HepG2 (cell line): ENCODE results near the gene FBXO7. TPM values are rescaled to one million over a fixed set of nuclear protein-coding genes. Genes with fewer than 3 reads are reported as not detected.
A peak's percentile ranks its signal among the peaks of the same experiment; 100 is the strongest.

ENCODE experiments used
- AKAP8 ChIP-seq: sonication (generic); formaldehyde crosslinking; IDR thresholded peaks from 2 replicates; pipeline ENCODE4 v1.5.1; 2020; ENCODE audit warnings: mild to moderate bottlenecking, missing genetic modification reagents
- CENPT ChIP-seq: sonication (generic); formaldehyde crosslinking; IDR thresholded peaks from 2 replicates; pipeline ENCODE4 v1.8.0; 2022; ENCODE audit warnings: low read depth, mild to moderate bottlenecking, moderate library complexity, missing genetic modification reagents
- DNMT3B ChIP-seq: conservative IDR thresholded peaks from 2 replicates; pipeline ENCODE4 v1.6.1; 2016; ENCODE audit warnings: missing biosample characterization, control low read depth
- FOXK1 ChIP-seq: sonication (generic); formaldehyde crosslinking; IDR thresholded peaks from 2 replicates; pipeline ENCODE4 v1.4.0; 2020; ENCODE audit warnings: low read depth, missing genetic modification reagents, borderline replicate concordance
- GABPA ChIP-seq, 2 experiments: IDR thresholded peaks; 2 replicates each; pipeline ENCODE4 v1.6.1; 2011 to 2016; ENCODE audit warnings: low read depth in 2 of 2, low read length in 1 of 2, missing biosample characterization in 1 of 2, missing genetic modification characterization in 1 of 2
- HMG20A ChIP-seq: IDR thresholded peaks from 2 replicates; pipeline ENCODE4 v1.6.1; 2016; ENCODE audit warnings: borderline replicate concordance
- HNRNPL ChIP-seq: fragments of 200-400 bp; formaldehyde crosslinking; IDR thresholded peaks from 2 replicates; pipeline ENCODE4 v1.6.1; 2017; ENCODE audit warnings: mild to moderate bottlenecking, low read depth, low read length
- KAT8 ChIP-seq: IDR thresholded peaks from 2 replicates; pipeline ENCODE4 v1.6.1; 2016; ENCODE audit warnings: missing genetic modification reagents, missing compliant biosample characterization
- NRL ChIP-seq: sonication (generic); formaldehyde crosslinking; IDR thresholded peaks from 2 replicates; pipeline ENCODE4 v1.5.0; 2020; ENCODE audit warnings: missing genetic modification reagents, mild to moderate bottlenecking, moderate library complexity, borderline replicate concordance
- PHF20 ChIP-seq: sonication (generic); formaldehyde crosslinking; IDR thresholded peaks from 2 replicates; pipeline ENCODE4 v1.5.0; 2020; ENCODE audit warnings: mild to moderate bottlenecking, missing genetic modification reagents
- PHF5A ChIP-seq: IDR thresholded peaks from one replicate; pipeline ENCODE4 v1.6.1; 2018; ENCODE audit warnings: low read depth, missing genetic modification reagents; ENCODE audit not compliant: unreplicated experiment
- PHF8 ChIP-seq: sonication (generic); formaldehyde crosslinking; IDR thresholded peaks from 2 replicates; pipeline ENCODE4 v1.5.0; 2020; ENCODE audit warnings: missing genetic modification reagents
- SAP130 ChIP-seq: IDR thresholded peaks from 2 replicates; pipeline ENCODE4 v1.6.1; 2016; ENCODE audit warnings: low read depth
- SOX13 ChIP-seq, 3 experiments: fragments of 450-650 bp in 1 of 3; sonication (generic) in 1 of 3; formaldehyde crosslinking in 1 of 3; IDR thresholded peaks in 2 of 3; conservative IDR thresholded peaks in 1 of 3; 2 replicates each; pipeline versions ENCODE4 v1.5.0 to v1.6.1; 2016 to 2020; ENCODE audit warnings: antibody characterized with exemption in 1 of 3, mild to moderate bottlenecking in 1 of 3, missing compliant biosample characterization in 1 of 3, missing genetic modification reagents in 1 of 3, moderate library complexity in 1 of 3
- SUZ12 ChIP-seq: fragments of 150-350 bp; IDR thresholded peaks from 2 replicates; pipeline ENCODE4 v1.6.1; 2014; ENCODE audit warnings: low read depth, low read length
- TFDP1 ChIP-seq: IDR thresholded peaks from 2 replicates; pipeline ENCODE4 v1.6.1; 2016; ENCODE audit warnings: missing compliant biosample characterization, missing genetic modification reagents, borderline replicate concordance
- TMF1 ChIP-seq: sonication (generic); formaldehyde crosslinking; IDR thresholded peaks from 2 replicates; pipeline ENCODE4 v1.8.1; 2022; ENCODE audit warnings: low read depth, missing genetic modification reagents
- U2AF2 ChIP-seq: fragments of 200-400 bp; formaldehyde crosslinking; IDR thresholded peaks from 2 replicates; pipeline ENCODE4 v1.6.1; 2017; ENCODE audit warnings: low read depth, mild to moderate bottlenecking, low read length
- YEATS4 ChIP-seq: sonication (generic); formaldehyde crosslinking; IDR thresholded peaks from 2 replicates; pipeline ENCODE4 v1.4.0; 2020; ENCODE audit warnings: missing genetic modification reagents, borderline replicate concordance
- ZFP62 ChIP-seq: sonication (generic); formaldehyde crosslinking; IDR thresholded peaks from 2 replicates; pipeline ENCODE4 v1.4.0; 2020; ENCODE audit warnings: missing genetic modification reagents
- ZMAT3 ChIP-seq: sonication (generic); formaldehyde crosslinking; conservative IDR thresholded peaks from 2 replicates; pipeline ENCODE4 v1.7.0; 2021; ENCODE audit warnings: missing genetic modification reagents
- ZMYM2 ChIP-seq: sonication (generic); formaldehyde crosslinking; IDR thresholded peaks from 2 replicates; pipeline ENCODE4 v1.8.0; 2022; ENCODE audit warnings: mild to moderate bottlenecking, missing genetic modification reagents
- ZNF552 ChIP-seq: sonication (generic); formaldehyde crosslinking; IDR thresholded peaks from 2 replicates; pipeline ENCODE4 v1.9.0; 2022; ENCODE audit warnings: missing genetic modification reagents, mild to moderate bottlenecking, borderline replicate concordance
- ZNF616 ChIP-seq: sonication (generic); formaldehyde crosslinking; IDR thresholded peaks from 2 replicates; pipeline ENCODE4 v1.5.0; 2020; ENCODE audit warnings: low read depth, mild to moderate bottlenecking, missing genetic modification reagents
- ZNF639 ChIP-seq: conservative IDR thresholded peaks from 2 replicates; pipeline ENCODE4 v1.6.1; 2018; ENCODE audit warnings: missing genetic modification reagents
- polyA plus RNA-seq, 8 experiments: library from polyadenylated mRNA; depleted of rRNA in 3 of 8; stranded (reverse) in 7 of 8; unstranded in 1 of 8; fragments of >200 nt; fragmentation: Illumina TruSeq in 4 of 8; extraction: Trizol in 4 of 8; gene quantifications; 2 replicates each; pipeline versions ENCODE4 v1.2.1 to v1.2.3, GENCODE V29; 2011 to 2016; ENCODE audit warnings: low read depth in 4 of 8, missing spikeins in 1 of 8, mixed read lengths in 1 of 8; ENCODE audit not compliant: insufficient read depth in 1 of 8
- total RNA-seq, 5 experiments: library from RNA; depleted of rRNA; stranded (reverse); fragments of >200 nt; fragmentation: Illumina TruSeq; extraction: Trizol; gene quantifications; 2 replicates each; pipeline ENCODE4 v1.2.3, GENCODE V29; 2016; ENCODE audit warnings: low read depth in 1 of 5
- TF ChIP-seq, protein P1 (sequence below): sonication (generic); IDR thresholded peaks from 2 replicates; pipeline ENCODE4 v1.6.1; 2016; ENCODE audit warnings: low read depth, borderline replicate concordance

FBXO7 gene
- total and polyA plus RNA-seq, 2 of the 13 experiments (the other 11 are each of a cell fraction or from before 2014, with no cell fraction given) = 105 to 172 TPM

DNA sequence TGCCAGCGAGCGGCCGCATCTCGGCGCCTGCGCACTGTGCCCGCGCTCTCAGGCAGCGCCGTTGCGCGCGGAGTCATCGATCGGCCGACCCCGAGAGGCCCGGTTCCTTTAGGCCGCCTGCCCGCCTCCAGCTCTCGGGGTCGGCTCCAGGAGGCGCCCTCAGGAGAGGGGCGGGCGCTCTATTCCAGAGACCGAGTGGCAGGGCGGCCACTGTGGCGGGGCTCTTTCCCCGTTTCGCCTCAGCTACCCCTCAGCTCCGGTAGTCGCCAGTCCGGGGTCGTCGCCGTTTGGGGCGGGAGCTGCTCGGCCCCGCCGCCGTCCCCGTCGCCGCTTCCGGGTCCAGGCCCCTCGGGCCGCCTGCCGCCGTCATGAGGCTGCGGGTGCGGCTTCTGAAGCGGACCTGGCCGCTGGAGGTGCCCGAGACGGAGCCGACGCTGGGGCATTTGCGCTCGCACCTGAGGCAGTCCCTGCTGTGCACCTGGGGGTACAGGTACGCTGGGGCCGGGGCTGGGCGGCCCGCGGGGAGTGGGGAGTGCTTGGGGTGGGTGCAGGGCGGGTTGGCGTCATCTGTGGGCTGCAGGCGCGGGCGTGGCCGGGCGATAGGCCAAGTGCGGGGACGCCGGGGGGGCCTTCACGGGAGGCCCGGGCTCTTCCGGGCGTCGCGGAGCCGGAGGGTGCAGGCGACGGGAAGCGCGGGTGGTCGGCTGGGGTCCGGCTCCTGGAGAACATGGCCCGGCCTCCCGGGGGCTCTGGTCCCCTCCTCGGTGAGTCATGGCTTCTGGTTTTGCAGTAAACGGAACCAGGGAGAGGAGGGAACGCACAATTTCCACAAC is at the start of gene FBXO7 (continued):
- TF ChIP-seq, protein P1, sequence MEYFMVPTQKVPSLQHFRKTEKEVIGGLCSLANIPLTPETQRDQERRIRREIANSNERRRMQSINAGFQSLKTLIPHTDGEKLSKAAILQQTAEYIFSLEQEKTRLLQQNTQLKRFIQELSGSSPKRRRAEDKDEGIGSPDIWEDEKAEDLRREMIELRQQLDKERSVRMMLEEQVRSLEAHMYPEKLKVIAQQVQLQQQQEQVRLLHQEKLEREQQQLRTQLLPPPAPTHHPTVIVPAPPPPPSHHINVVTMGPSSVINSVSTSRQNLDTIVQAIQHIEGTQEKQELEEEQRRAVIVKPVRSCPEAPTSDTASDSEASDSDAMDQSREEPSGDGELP = peak; percentile 7; the same call in 1 of the 2 replicates
- TF ChIP-seq ZMAT3 (CRISPR knock-in tag) (no peak), U2AF2 (no peak), PHF8 (CRISPR knock-in tag) (peak; percentile 87), SOX13 (IDR thresholded peaks at IDR 0.05) (no peak), SOX13 (CRISPR knock-in tag; conservative IDR thresholded peaks at IDR 0.05 in 1 of 2, IDR thresholded peaks at IDR 0.05 in 1 of 2) (no peak; a peak in 1 of 4 replicates), ZNF616 (CRISPR knock-in tag) (no peak; the same call in none of the 2 replicates), SAP130 (peak; percentile 62), GABPA (IDR thresholded peaks at IDR 0.05; ENCODE audit: low read depth, low read length) (peak; percentile 28), GABPA (CRISPR knock-in tag; IDR thresholded peaks at IDR 0.05; ENCODE audit: low read depth) (peak; percentile 29; the same call in 1 of the 2 replicates), ZNF552 (CRISPR knock-in tag) (peak; percentile 1; the same call in 1 of the 2 replicates), SUZ12 (no peak), HMG20A (CRISPR knock-in tag) (no peak), PHF20 (peak; percentile 39; the same call in 1 of the 2 replicates), DNMT3B (CRISPR knock-in tag) (peak; percentile 14; the same call in 1 of the 2 replicates), ZMYM2 (CRISPR knock-in tag) (no peak; the same call in none of the 2 replicates), ZFP62 (CRISPR knock-in tag) (0 out of 2 replicates have a peak, but pooled peaks have one; percentile 25), CENPT (CRISPR knock-in tag) (no peak), KAT8 (peak; percentile 86), TMF1 (CRISPR knock-in tag) (peak; percentile 66; the same call in 1 of the 2 replicates), TFDP1 (CRISPR knock-in tag) (no peak), HNRNPL (0 out of 2 replicates have a peak, but pooled peaks have one; percentile 35), AKAP8 (CRISPR knock-in tag) (no peak), NRL (0 out of 2 replicates have a peak, but pooled peaks have one; percentile 48), ZNF639 (CRISPR knock-in tag) (peak; percentile 91), PHF5A (CRISPR knock-in tag) (no peak), FOXK1 (CRISPR knock-in tag) (no peak; the same call in 1 of the 2 replicates), YEATS4 (CRISPR knock-in tag) (peak; percentile 93)
